ENCODE measurements around the gene CA10.

The CA10 gene

GRCh38 chr17:52047086-52047485 lies 111.4 kb downstream of the CA10 start:
- no peak overlapping the region for H3K4me3 ChIP-seq (replicated peaks; ENCODE audit: low read depth, low read length)
- H3K36me3 ChIP-seq (ENCODE audit: control insufficient read depth, insufficient read depth, low read length): no peaks in the 10 kb centered on the region
- DNase-seq (ENCODE audit: extremely low read depth, insufficient read length): no peak
- TF ChIP-seq CTCF (IDR thresholded peaks at IDR 0.05; ENCODE audit: insufficient read depth, low read length, poor library complexity, severe bottlenecking): no peak
- no peaks in the 10 kb centered on the region for H3K27me3 ChIP-seq (replicated peaks; ENCODE audit: control insufficient read depth, insufficient read depth, low read length)

- no peaks in the 10 kb centered on the region for H3K36me3 ChIP-seq (ENCODE audit: control insufficient read depth, insufficient read depth, low read length)
- H3K27me3 ChIP-seq (replicated peaks; ENCODE audit: control insufficient read depth, insufficient read depth, low read length): no peaks in the 10 kb centered on the region
- TF ChIP-seq CTCF (IDR thresholded peaks at IDR 0.05; ENCODE audit: insufficient read depth, low read length, poor library complexity, severe bottlenecking): no peak
- DNase-seq (ENCODE audit: extremely low read depth, insufficient read length): no peak
- no peak overlapping the region for H3K4me3 ChIP-seq (replicated peaks; ENCODE audit: low read depth, low read length)
These were observed 117.3 kb downstream of the CA10 start for GRCh38 chr17:52041123-52041617.

- DNase-seq (ENCODE audit: extremely low read depth, insufficient read length): no peak
- TF ChIP-seq CTCF (IDR thresholded peaks at IDR 0.05; ENCODE audit: insufficient read depth, low read length, poor library complexity, severe bottlenecking): no peak
- H3K36me3 ChIP-seq (ENCODE audit: control insufficient read depth, insufficient read depth, low read length): no peaks in the 10 kb centered on the region
- no peaks in the 10 kb centered on the region for H3K27me3 ChIP-seq (replicated peaks; ENCODE audit: control insufficient read depth, insufficient read depth, low read length)
- no peak overlapping the region for H3K4me3 ChIP-seq (replicated peaks; ENCODE audit: low read depth, low read length)
These were observed 122.1 kb downstream of the CA10 start for GRCh38 chr17:52036416-52036815.

- H3K27me3 ChIP-seq (replicated peaks; ENCODE audit: control insufficient read depth, insufficient read depth, low read length): no peaks in the 10 kb centered on the region
- H3K36me3 ChIP-seq (ENCODE audit: control insufficient read depth, insufficient read depth, low read length): no peaks in the 10 kb centered on the region
- DNase-seq (ENCODE audit: extremely low read depth, insufficient read length): no peak
- TF ChIP-seq CTCF (IDR thresholded peaks at IDR 0.05; ENCODE audit: insufficient read depth, low read length, poor library complexity, severe bottlenecking): no peak
- H3K4me3 ChIP-seq (replicated peaks; ENCODE audit: low read depth, low read length): no peak overlapping the region
These were observed 123.1 kb downstream of the CA10 start for GRCh38 chr17:52035336-52035915.

DNA sequence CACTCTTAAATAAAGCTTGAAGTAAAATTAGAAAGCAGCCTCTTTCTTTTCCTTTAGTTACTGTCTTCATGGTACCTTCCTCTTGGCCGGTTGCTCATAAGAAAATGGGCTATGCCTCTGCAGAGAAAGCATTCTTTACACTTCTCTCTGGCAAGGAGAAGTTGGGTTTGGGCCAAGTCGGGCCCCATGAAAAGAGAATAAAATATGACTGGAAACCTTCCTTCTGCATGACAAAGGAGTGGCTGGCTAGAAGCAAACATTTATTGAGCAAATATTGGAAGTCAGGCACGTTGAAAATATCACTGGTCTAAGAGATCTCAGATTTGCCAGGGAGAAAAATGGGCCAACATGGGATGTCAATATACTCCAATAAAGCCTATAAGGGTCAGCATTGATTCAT lies 126.1 kb downstream of the CA10 start:
- DNase-seq (ENCODE audit: extremely low read depth, insufficient read length): no peak
- Histone ChIP-seq H3K27me3 (replicated peaks; ENCODE audit: control insufficient read depth, insufficient read depth, low read length) (no peaks in the 10 kb centered on the region), H3K4me3 (replicated peaks; ENCODE audit: low read depth, low read length) (no peak overlapping the region), H3K36me3 (ENCODE audit: control insufficient read depth, insufficient read depth, low read length) (no peaks in the 10 kb centered on the region)
- TF ChIP-seq CTCF (IDR thresholded peaks at IDR 0.05; ENCODE audit: insufficient read depth, low read length, poor library complexity, severe bottlenecking): no peak

DNA sequence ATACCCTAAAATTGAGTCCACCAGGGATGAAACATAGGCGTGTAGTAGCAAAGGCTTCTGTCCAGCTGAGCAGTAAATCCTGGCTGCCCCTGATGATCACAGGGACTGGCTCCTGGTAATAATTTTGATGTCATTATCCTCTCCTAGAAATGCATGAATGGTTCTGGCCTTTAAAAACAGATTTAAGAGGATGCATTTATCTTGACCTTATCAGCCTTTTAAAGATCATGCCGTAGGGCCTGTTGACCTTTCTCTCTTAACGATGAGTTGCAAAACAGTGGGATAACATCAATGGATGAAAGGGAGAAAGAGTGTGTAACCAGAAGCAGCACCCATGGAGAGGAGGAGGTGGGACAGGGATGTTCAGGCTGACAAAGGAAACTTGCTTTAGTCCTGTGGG lies 128.5 kb downstream of the CA10 start:
- no peak for TF ChIP-seq CTCF (IDR thresholded peaks at IDR 0.05; ENCODE audit: insufficient read depth, low read length, poor library complexity, severe bottlenecking)
- H3K4me3 ChIP-seq (replicated peaks; ENCODE audit: low read depth, low read length): no peak overlapping the region
- no peaks in the 10 kb centered on the region for H3K27me3 ChIP-seq (replicated peaks; ENCODE audit: control insufficient read depth, insufficient read depth, low read length)
- H3K36me3 ChIP-seq (ENCODE audit: control insufficient read depth, insufficient read depth, low read length): no peaks in the 10 kb centered on the region
- no peak for DNase-seq (ENCODE audit: extremely low read depth, insufficient read length)
